ENCODE measurements around the gene RABL2B.

Gene RABL2B

GRCh38 chr22:50737728-50738648 lies 45.4 kb downstream of the RABL2B start, which contains the start of gene ACR:
ACR (plus strand) TSS chr22:50738204; CDS start chr22:50738236, 32 bp downstream.
- DNase-seq: peak; percentile 32

DNA sequence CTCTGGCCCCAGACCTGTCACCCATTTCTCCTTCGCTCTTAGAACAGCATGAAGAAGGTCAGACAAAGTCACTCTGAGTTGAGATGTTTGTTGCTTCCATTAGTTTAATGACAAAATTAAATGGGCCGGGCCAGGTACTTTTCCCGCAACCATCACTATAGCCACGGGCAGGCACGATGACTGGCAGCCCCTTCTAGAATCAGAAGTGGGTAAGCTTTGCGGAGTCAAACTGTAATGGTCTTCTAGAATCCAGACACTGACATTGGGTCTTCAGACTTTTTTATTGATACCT lies 47.8 kb downstream of the RABL2B start:
- DNase-seq: no peak

- no peak for DNase-seq
These were observed 48.3 kb downstream of the RABL2B start for GRCh38 chr22:50734986-50735738.

- DNase-seq: peak; percentile 37
These were observed 49.1 kb downstream of the RABL2B start for GRCh38 chr22:50734343-50734771.

DNA sequence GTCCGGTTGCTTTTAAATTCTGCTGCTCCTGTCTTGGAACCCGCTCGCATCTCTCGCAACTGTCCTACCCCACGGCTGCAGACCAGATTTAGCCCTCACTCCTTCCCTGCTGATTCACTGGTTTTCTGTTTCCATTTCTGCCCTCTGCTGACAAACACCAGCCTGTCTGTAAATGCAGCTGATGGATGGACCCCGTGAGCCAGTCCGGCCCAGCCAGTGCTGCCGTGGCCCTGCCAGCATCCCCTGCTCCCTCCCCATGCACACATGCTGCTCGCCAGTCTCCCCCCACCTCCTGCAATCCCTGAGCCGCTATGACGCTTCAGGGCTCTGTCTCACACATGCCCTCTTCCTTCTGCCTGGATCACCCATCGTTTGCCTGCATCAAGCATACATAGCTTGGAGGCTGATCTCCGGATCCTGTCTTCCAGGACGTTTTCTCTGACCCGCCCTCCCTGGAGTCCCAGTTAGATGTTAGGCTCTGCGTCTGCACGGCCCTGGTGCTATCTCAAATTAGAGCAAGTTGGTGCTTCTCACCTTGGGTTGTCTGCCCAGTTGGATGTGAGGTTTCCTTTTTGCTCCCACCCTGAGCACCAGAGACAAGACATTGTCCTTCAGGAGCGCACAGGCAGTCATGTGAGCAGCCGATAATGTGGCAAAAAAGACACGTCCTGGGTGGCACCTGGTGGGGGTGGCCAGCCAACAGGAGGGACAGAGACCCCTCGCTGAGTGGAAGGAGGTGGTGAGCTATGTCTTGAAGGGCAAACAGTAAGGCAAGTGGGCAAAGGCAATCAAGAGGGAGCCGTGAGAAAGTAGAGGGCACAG lies 49.7 kb downstream of the RABL2B start:
- peak; percentile 37 for DNase-seq

GRCh38 chr22:50732681-50733080 lies 50.8 kb downstream of the RABL2B start:
- DNase-seq: no peak

- peak; percentile 83 for DNase-seq
These were observed 51.4 kb downstream of the RABL2B start for GRCh38 chr22:50731811-50732624.

DNA sequence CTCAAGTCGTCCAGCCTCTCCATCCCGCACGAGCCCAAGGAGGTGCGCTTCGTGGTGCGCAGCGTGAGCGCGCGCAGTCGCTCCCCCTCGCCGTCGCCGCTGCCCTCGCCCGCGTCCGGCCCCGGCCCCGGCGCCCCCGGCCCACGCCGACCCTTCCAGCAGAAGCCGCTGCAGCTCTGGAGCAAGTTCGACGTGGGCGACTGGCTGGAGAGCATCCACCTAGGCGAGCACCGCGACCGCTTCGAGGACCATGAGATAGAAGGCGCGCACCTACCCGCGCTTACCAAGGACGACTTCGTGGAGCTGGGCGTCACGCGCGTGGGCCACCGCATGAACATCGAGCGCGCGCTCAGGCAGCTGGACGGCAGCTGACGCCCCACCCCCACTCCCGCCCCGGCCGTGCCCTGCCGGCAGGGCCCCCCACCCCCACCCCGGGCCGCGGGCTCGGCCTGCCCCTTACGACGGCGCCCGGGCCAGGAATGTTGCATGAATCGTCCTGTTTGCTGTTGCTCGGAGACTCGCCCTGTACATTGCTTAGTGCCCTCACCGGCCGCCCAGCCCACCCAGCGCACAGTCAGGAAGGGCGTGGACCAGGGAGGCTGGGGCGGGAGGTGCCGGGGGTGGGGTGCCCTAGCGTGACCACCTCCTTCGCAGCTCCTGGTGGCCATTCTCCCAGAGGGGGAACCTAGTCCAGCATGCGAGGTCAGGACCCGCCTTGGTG lies 52.3 kb downstream of the RABL2B start:
- no peak for DNase-seq

GRCh38 chr22:50730013-50730891 lies 53.2 kb downstream of the RABL2B start:
- no peak for DNase-seq

GRCh38 chr22:50729391-50730012 lies 53.9 kb downstream of the RABL2B start:
- no peak for DNase-seq

GRCh38 chr22:50728523-50728931 lies 54.9 kb downstream of the RABL2B start:
- DNase-seq: no peak

- no peak for DNase-seq
These were observed 55.5 kb downstream of the RABL2B start for GRCh38 chr22:50727678-50728522.

DNA sequence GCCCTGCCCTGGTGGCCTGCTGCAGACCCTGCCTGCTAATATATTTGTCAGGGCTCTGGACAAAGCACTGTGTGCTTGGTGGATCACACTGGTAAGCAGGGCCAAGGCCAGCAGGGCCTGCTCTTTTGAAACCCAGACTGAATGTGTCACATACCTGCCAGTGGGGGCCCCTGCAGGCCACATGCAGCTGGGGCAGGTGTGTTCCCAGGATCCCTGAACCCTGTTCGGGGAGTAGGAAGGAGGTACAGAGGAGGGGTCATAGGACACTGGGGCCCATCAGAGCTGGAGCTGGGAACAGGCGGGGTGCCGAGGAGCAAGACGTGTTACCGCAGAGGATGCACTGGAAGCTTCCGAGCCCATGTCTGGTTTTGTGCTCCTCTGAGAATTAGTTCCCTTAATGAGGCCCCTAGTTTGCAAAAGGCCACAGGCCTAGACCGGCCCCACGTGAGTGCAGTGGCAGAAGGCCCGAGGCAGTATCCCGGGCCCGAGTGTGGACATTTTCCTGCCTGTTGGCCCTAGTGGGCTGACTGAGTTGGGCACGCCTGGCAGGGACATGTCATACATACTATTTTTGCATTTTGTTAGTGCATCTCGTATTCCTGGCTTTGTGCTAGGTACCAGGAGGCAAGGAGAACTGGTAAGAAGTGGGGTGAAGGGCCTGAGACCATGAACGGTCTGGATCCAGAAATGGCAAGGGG lies 56.6 kb downstream of the RABL2B start:
- no peak for DNase-seq

- DNase-seq: no peak
These were observed 57.8 kb downstream of the RABL2B start for GRCh38 chr22:50725597-50725996.

- DNase-seq: no peak
These were observed 58.8 kb downstream of the RABL2B start for GRCh38 chr22:50724616-50725015.

- DNase-seq: no peak
These were observed 59.4 kb downstream of the RABL2B start for GRCh38 chr22:50723991-50724390.

DNA sequence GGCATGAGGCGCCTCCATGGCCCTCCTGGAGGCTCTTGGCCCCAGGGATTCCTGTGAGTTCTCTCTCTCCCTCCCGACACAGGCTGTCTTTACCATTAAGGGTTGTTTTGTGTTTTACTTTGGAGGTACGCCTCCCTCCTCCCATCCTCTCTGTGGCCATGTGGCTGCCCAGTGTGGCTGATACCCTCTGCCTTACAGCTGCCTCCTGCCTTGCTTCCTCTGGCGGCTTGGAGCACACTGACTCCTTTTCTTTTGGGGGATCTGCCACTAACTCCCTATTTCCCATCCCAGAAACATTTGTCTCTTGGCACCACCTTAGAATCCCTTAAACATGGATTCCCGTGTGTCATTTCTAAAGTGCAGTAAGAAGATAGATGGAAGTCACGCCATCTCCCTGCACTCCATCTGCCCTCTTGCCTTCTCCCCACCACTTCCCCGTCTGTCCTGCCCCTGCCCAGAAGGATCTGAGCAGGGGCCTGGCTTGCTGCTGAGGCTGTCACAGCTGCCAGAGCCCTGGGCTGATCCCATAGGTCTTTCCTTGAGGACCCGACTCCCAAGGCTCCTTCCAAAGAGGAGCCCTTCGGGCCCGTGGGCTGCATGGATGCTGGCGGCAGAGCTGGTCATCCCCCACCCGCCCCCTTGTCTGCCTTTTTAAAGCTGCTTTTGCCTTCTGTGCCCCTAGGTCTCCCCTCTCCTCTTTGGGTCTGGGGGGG lies 60.6 kb downstream of the RABL2B start:
- DNase-seq: no peak

Data from activated CD8-positive, alpha-beta memory T cell treated with anti-CD3 and anti-CD28 coated beads, Interleukin-2, amount 50 U/mL, for 48 hours (primary cell).